Mucosa of descending colon (tissue), 3 donors: Measurements from ENCODE around the gene MOB1B. TPM values are rescaled to one million over a fixed set of nuclear protein-coding genes. Genes with fewer than 3 reads are reported as not detected.

ENCODE experiments used
- ATAC-seq: fragments of 200-7000 bp; cut with Tn5 transposase; one replicate; pipeline ENCODE4 v1.9.1; 2020; ENCODE audit warnings: mild to moderate bottlenecking, moderate library complexity
- DNase-seq, 3 donors: peaks; one replicate each; pipeline ENCODE4 v3.0.0-alpha.2; 2020
- H3K36me3 ChIP-seq: fragments of 200-600 bp; one replicate; pipeline ENCODE4 v1.8.0; 2021; ENCODE audit warnings: low read depth, mild to moderate bottlenecking
- H3K4me1 ChIP-seq: fragments of 200-600 bp; one replicate; pipeline ENCODE4 v1.8.0; 2021; ENCODE audit warnings: low read depth, mild to moderate bottlenecking
- H3K4me3 ChIP-seq: fragments of 200-600 bp; one replicate; pipeline ENCODE4 v1.8.0; 2021; ENCODE audit warnings: mild to moderate bottlenecking
- H3K9me3 ChIP-seq: fragments of 200-600 bp; one replicate; pipeline ENCODE4 v1.8.0; 2021; ENCODE audit warnings: mild to moderate bottlenecking
- CTCF ChIP-seq: fragments of 200-600 bp; IDR thresholded peaks from one replicate; pipeline ENCODE4 v1.8.0; 2022; ENCODE audit warnings: antibody characterized with exemption, mild to moderate bottlenecking
- intact Hi-C, 2 donors: fragments of 100-400 bp; cut with DNase I in 1 of 2; cut with micrococcal nuclease in 1 of 2; formaldehyde crosslinking; loops; one replicate each; pipeline versions ENCODE4 v1.11.0 to v1.11.1; 2022; cut with DNase I, micrococcal nuclease
- total RNA-seq, 3 donors: library from RNA; stranded (reverse); fragmentation: NEBNext Ultra II Directional in 2 of 3; extraction: Animal tissue kit (Norgen Biotek cat#: 25700) in 2 of 3; gene quantifications; one replicate each; pipeline versions ENCODE4 v1.2.1 to v1.2.4, GENCODE V29; 2021 to 2023
- donor health status: DM: no; HTN: no; CAD: no; lungs with moderate emphysema.
- donor health status: DM: no; HTN: no; CAD: no.
- donor health status: DM: no; HTN: yes; CAD: no.

The MOB1B gene
- total RNA-seq, 3 donors from 2014 or later, result 12.2 to 22.3 (median 12.8) TPM

GRCh38 chr4:70956549-70957210, 54.5 kb downstream of the MOB1B start:
- ATAC-seq (no peak), DNase-seq (no peak)
- TF ChIP-seq CTCF, result no peak
- Histone ChIP-seq H3K4me1 (no peaks in the 10 kb centered on the region), H3K36me3 (no peaks in the 10 kb centered on the region), H3K4me3 (no peak overlapping the region), H3K9me3 (no peaks in the 10 kb centered on the region)
- intact Hi-C loops, result no loop called here

GRCh38 chr4:70958681-70959080, 56.5 kb downstream of the MOB1B start:
- intact Hi-C loops, result no loop called here
- ATAC-seq, result no peak
- Histone ChIP-seq H3K36me3 (no peaks in the 10 kb centered on the region), H3K4me3 (no peak overlapping the region), H3K4me1 (no peaks in the 10 kb centered on the region), H3K9me3 (no peaks in the 10 kb centered on the region)
- DNase-seq, result no peak
- TF ChIP-seq CTCF, result no peak

- ATAC-seq (no peak), DNase-seq (no peak)
- TF ChIP-seq CTCF, result no peak
- no peaks in the 10 kb centered on the region for H3K4me1 ChIP-seq
- intact Hi-C loops, result no loop called here
- no peaks in the 10 kb centered on the region for H3K36me3 ChIP-seq
- no peak overlapping the region for H3K4me3 ChIP-seq
- H3K9me3 ChIP-seq, result no peaks in the 10 kb centered on the region
Observed at GRCh38 chr4:70969076-70969475, 66.9 kb downstream of the MOB1B start.

- Histone ChIP-seq H3K4me1 (no peaks in the 10 kb centered on the region), H3K4me3 (no peak overlapping the region), H3K9me3 (no peaks in the 10 kb centered on the region), H3K36me3 (no peaks in the 10 kb centered on the region)
- intact Hi-C loops, result no loop called here
- no peak for DNase-seq
- ATAC-seq, result no peak
- TF ChIP-seq CTCF, result no peak
Observed at GRCh38 chr4:70976252-70976651, 74.1 kb downstream of the MOB1B start.

GRCh38 chr4:70979445-70980008, 77.4 kb downstream of the MOB1B start:
- TF ChIP-seq CTCF, result no peak
- DNase-seq, result no peak
- Histone ChIP-seq H3K9me3 (no peaks in the 10 kb centered on the region), H3K4me1 (no peaks in the 10 kb centered on the region), H3K4me3 (no peak overlapping the region), H3K36me3 (no peaks in the 10 kb centered on the region)
- no peak for ATAC-seq
- intact Hi-C loops, result no loop called here
